GM21390 (cell line): ENCODE results near the gene RPS6KA5.

Experiments
- ATAC-seq: cut with Tn5 transposase; IDR thresholded peaks from one replicate; pipeline ENCODE4 v1.9.1; 2021; ENCODE audit not compliant: unreplicated experiment

RPS6KA5 gene

DNA sequence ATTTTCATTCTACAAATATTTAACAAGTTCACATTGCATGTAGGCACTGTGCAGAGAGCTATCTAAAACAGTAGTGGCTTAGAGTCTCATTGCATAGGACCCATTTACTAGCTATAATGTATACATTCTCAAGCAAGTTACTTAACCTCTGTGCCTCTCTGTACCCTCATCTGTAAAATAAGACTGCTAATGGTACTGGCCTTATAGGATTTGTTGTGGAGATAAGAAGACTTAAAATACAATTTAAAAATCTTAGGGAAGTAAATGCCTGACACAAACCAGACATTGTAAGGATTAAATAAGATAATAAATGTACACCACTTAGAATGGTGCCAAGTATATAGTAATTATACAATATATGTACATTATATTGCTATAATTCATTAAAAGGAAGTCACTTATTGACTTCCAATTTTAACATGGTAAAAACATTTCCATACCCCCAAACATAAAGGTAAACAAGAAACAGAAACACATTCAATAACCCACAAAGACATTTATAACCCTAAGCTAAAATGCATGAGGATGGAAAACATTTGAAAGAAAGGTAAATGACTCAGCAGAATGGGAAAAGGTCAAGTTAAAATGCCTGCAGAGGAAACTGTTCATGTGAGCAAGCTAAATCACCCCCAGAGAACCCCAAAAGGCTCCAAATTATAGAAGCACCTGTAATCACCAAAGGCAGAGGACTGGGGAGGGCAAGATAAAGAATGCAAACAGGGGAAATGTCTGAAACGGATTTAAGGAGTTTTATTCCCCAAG lies 30.8 kb downstream of the RPS6KA5 start:
- ATAC-seq: no peak

DNA sequence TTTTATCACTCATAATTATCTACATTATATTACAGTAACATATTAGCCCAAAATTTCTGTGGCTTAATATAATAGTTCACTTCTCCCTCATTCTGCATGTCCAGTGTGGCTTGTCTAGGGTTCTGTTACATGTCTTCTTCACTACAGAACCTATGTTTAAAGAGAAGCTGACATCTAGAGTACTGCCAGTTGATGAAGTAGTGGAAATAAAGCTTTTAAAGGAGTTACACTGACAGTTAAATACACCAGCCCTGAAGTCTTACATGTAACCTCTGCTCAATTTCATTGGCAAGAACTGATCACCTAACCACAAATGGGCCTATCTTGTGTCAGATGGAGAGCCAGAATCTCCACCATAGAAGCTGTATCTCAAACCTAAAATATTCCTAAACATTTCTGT lies 32.9 kb downstream of the RPS6KA5 start:
- no peak for ATAC-seq

DNA sequence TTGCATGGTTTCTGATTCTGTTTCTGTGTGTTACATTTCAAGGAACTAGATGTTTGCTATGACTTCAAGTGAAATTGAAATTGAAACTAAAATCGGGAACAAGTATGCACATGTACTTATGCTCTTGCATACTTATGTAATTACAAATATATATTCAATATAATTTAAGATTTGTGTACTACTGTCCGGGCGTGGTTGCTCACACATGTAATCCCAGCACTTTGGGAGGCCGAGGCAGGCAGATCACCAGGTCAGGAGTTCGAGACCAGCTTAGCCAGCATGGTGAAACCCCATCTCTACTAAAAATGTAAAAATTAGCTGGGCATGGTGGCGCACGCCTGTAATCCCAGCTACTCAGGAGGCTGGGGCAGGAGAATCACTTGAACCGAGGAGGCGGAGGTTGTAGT lies 37.8 kb downstream of the RPS6KA5 start:
- peak; percentile 96 for ATAC-seq

DNA sequence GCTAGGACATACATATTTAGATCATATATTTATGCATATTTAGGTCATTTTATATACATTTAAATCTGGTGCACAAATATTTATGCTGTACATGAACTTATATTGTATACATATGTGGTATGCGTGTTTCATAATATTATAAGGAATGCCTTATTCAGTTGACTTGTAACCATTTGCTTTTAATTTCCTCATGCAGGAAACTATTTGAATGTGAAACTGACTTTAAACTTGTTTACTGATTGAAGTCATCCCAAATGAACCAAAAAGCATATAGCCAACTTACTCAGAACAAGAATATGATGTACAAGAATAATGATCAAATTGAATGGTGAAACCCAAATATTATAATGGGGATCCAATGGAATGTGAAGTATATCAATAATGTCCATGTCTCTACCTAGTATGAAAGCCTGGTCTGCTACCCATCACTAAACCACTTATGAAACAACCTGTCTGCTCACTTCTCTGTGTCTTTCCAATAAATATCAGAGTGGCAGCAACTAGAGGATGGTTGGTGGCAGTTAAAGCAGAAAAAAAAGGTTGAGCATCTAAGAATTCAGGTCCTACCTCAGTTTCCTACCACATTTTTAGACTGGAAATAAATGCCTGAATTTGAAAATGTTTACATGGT lies 38.3 kb downstream of the RPS6KA5 start:
- ATAC-seq: peak; percentile 46

DNA sequence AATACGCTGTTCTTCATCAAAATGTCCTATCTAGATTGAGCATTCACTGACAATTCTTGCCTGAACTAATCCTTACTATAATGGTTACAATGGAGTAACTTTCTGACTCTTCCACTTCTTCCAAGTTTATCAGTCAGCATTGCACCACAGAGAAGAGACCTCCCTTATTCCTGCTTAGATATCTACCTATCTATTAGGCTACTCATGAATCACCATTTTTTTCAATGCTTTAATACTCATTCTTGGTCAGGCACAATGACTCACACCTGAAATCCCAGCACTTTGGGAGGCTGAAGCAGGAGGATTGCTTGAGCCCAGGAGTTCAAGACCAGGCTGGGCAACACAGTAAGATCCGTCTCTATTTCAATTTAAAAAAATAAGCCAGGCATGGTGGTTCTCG lies 39.3 kb downstream of the RPS6KA5 start:
- no peak for ATAC-seq

DNA sequence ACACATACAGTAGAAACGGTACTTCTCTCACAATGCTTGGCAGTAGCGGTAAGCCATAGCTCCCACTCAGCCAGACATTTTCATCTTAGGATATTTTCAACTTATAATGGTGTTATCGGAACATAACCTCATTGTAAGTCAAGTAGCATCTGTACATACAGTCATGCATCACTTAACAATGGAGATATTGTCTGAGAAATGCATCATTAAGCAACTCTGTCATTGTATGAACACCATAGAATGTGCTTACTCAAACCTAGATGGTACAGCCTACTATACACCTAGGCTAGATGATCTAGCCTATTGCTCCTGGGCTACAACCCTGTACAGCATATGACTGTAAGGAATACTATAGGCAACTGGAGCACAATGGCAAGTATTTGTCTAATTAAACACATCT lies 40.8 kb downstream of the RPS6KA5 start:
- no peak for ATAC-seq

DNA sequence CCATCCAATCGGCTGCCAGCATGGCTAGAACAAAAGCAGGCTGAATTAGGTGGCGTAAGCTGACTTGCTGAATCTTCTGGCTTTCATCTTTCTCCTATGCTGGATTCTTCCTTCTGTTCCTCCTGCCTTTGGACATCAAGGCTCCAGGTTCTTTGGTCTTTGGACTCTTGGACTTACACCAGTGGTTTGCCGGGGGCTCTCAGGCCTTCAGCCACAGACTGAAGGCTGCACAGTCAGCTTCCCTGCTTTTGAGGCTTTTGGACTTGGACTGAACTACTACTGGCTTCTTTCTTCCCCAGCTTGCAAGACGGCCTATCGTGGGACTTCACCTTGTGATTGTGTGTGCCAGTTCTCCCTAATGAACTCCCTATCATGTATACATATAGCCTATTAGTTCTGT lies 42.0 kb downstream of the RPS6KA5 start:
- no peak for ATAC-seq

DNA sequence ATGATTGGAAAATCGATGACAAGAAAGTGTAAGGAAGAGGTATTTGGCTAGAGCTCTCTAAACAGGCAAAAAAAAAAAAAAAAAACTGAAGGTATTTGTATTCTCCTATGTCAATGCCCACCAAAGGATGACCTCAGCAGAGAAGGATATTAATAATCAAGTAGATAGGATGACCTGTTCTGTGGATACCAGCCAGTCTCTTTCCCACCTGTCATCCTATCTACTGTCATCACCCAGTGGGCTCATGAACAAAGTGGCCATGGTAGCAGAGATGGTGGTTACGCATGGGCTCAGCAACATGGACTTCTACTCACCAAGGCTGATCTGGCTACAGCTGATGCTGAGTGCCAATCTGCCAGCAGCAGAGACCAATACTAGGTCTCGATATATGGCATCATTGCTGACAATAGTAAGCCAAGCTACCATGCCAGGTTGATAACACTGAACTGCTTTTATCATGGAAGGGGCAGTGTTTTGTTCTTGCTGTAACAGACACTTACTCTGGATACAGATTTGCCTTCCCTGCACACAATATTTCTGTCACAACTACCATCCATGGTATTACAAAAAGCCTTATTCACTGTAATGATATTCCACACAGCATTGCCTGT lies 43.5 kb downstream of the RPS6KA5 start:
- no peak for ATAC-seq

DNA sequence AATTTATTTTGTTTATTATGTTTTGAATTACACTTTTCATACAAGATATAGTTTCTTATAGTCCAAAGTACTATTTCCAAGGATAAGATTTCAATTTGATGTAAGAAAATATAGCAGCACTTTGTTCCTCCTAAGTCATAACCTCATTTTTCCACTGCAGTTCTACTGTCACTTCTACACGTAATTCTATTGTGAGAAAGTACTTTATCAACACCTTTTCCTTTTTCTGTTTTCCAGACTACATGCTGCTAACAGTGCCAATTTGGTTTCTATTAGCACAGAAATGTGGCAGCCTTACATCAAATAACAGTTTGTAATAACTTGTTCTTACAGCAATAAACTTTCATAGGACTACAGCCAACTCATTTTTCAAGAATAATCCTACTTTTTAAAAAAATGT lies 45.0 kb downstream of the RPS6KA5 start:
- ATAC-seq: no peak

DNA sequence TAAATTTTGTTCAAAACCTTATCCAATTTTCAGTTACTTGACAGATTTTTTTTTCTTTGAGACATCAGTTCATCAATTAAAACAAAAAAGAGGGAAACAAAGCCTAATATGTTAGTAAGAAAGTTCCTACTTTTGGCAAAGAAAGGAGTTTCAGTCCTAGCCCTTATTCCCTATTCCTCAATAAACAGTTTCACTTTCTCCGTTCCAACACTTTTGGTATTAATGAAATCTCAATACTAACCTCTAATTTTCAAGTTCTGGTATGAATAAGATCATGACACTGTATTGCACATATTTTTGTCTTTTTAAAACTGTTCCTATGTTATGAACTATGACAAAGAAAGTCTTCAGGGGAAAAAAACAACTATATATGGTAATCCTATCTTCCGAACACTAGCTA lies 48.4 kb downstream of the RPS6KA5 start:
- no peak for ATAC-seq

DNA sequence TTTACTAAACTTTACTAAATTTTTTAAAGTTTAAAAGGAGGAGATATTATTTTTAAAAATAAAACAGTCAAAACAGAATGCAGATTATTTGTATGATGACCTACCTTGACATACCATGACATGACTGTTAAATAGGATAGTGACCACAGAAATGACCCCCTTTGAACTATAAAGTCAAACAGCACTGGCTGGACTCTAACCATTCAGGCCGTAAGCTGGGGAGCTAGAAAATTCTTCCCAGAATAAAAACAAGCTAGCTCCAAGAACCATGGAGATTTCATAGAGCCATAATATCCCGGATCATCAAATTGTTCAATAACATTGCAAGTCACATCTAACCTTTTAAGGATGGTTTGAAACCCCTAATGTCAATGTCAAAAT lies 50.3 kb downstream of the RPS6KA5 start:
- no peak for ATAC-seq

DNA sequence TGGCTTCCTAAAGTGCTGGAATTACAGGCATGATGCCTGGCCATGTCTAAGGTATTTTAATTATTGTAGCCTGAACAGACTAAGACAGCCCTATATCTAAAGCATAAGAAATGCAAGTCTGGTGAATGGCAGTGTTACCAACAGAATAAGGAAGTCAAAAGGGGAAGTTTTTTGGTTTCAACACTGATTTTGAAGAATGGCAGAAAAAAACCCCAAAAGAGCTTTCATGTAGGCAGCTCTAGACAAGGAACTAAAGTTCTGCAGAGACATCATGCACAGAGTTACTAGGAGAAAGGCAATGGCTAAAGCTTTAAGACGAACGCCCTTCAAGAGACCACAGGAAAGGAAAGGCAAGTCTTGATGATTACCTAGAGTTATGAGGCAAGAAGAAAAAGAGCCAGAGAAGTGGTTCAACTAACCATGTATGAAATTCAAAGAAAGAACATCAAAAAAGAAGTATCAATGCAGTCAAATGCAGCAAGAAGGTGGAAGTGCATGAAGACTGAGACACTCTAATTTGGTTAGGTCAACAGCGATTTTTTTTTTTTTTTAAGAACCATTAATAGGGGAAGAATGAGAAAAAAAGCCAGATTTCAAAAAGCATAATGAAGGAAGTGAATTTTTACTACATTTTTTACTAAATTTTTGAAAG lies 50.8 kb downstream of the RPS6KA5 start:
- peak; percentile 89 for ATAC-seq

DNA sequence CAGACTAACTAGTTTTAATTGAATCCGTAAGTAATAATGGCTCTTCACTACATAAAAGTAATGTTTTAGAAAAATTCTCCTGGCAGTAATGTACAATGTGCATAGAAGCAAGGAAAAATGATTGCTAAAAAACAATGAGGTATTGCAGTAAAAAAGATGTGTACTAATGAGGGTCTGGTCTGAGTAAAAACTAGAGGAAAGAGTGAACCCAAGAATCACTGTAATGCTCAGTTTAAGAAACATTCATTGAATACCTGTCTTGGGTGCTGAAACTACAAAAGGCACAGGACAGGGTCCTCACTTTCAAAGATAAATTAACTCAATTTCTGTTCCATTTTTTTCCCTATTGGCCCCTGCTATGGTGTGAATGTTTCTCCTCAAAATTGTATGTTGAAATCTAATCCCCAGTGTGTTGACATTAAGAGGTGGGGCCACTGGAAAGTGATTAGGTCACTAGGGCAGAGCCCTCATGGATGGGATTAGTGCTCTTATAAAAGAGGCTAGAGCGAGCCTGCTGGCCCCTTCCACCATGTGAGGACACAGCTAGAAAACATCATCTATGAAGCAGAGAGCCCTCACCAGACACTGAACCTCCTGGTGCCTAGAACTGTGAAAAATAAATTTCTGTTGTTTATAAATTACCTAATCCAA lies 51.6 kb downstream of the RPS6KA5 start:
- peak; percentile 12 for ATAC-seq

DNA sequence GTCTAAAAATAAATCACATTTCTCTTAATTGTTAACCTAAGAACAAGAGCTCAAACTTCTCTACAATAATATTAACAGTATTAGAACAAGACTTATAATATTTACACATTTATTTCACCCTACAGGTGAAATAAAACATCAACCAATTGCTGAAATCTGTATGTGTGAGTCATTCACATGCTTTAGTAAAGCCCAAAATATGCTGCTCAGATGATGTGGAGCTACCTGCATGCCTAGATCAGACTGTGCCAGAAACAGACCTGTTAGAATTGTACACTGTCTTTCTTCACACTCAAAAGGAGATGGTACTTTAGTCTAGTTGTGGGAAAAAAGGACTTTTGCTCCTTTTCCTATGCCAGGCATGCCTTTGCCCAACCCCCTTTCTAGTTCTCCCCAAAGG lies 54.7 kb downstream of the RPS6KA5 start:
- no peak for ATAC-seq

DNA sequence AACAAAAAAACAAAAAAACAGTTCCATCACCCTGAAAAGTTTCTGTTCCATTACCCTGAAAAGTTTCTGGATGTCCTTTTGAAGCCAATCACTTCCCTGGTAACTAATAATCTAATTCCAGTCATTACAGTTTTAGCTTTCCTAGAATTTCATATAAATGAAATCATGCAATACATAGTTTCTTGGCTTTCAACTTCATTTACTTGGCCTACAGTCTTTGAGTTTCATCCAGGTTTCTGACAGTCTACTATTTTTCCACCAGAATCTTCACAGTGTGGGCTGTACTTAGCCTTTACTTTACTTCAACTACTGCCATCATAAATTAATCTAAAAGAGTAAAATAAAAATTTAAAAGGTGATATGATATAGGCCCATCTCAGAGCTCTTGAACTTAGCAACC lies 55.5 kb downstream of the RPS6KA5 start:
- no peak for ATAC-seq

DNA sequence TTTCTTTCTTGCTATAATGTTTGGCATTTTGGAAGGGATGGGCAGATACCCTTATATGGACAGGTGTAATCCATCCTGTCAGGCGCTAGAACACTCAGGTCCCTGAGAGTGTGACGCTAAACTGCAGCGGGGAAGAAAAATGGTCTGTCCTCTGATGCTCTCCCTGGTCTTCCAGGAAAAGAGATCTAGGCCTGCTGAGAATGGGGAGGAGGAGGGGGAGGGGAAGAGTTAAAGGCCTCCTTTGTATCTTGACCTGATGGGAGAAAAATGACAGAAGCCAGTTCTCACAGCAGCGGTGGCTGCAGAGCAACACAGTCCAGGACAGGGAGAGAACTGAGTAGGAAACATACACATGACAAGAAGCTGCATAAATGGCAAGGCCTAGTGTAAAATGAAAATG lies 61.1 kb downstream of the RPS6KA5 start:
- ATAC-seq: no peak

DNA sequence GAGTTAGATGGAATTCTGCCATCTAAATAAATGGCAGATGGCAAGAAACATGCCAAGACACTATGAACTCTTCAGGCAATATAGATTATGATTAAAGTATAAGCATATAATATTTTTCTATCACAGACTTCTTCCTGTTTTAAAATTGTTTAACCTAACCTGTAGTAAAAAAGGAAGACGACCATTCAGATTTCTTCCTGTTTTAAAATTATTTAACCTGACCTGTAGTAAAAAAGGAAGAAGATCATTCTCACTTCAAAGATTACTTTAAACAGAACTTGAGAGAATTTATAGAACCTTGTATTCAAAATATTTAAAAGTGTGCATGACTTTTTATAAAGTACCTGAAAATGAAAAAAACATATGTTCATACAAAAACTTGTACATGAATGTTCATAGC lies 63.5 kb downstream of the RPS6KA5 start:
- ATAC-seq: no peak

DNA sequence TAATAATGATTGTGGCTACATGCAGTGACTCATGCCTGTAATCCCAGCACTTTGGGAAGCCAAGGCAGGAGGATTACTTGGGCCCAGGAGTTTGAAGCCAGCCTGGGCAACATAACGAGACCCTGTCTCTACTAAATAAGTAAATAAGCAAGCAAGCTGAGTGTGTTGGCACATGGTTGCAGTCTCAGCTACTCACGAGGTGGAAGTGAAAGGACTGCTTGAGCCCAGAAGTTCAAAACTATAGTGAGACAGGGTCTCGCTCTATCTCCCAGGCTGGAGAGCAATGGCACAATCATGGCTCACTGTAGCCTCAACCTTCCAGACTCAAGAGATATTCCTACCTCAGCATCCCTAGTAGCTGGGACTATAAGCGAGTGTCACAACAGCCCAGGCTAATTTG lies 64.7 kb downstream of the RPS6KA5 start:
- no peak for ATAC-seq

DNA sequence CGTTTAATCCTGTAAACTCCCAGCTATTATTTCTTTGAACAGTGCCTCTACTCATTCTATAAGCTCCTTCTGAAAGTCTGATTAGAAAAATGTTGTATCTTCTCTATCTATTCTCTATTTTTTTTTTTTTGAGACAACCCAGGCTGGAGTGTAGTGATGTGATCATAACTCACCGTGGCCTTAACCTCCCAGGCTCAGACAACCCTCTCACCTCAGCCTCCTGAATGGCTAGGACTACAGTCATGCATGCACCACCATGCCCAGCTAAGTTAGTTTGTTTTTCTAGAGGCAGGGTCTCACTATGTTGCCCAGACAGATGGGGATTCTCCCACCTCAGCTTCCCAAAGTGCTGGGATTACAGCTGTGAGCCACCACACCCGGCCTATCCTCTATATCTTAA lies 66.6 kb downstream of the RPS6KA5 start:
- no peak for ATAC-seq

DNA sequence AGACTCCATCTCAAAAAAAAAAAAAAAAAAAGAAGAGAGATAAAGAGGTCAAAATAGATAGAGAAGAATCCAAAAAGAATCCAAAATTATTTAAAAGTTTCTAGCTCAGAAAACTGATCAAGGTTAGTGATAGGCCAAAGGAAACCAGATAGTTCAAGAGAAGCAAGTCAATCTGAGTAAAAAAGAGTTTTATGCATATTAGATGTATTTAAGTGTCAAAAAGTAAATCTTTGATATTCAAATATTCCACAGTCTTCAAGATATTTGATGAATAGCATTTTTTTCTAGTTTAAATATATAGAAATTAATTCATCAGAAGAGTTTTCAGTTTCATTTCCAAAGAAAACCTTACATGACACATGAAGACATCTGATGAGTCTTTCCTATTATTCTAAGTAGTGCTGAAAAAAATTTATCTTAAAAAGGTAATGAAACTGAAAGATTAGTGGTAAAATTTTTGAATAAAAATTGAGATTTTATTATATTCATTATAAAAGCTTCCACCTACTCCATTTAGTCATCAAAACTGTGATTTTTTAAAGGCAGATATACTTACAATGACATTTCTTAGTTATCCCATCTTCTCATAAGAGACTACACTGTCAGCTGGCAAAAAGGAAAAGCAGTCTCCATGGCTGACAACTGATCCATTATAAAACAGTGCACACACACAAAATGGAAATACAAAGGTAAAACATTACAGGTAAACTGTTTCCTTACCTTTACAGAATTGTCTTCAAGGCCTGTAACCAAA lies 68.6 kb downstream of the RPS6KA5 start:
- ATAC-seq: no peak

DNA sequence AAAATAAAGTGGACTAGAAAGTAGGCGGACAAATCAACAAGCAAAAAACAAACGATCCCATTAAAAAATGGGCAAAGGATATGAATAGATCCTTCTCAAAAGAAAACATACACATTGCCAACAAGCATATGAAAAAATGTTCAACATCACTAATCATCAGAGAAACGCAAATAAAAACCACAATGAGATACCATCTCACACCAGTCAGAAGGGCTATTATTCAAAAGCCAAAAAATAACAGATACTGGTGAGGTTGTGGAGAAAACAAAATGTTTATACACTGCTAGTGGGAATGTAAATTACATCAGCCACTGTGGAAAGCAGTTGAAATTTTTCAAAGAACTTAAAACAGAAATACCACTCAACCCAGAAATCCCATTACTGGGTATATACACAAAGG lies 70.3 kb downstream of the RPS6KA5 start:
- ATAC-seq: no peak
